ENCODE data around the gene PNMA8C. TPM values are rescaled to one million over a fixed set of nuclear protein-coding genes. Genes with fewer than 3 reads are reported as not detected.

Gene PNMA8C
- total RNA-seq, 1 donor from 2014 or later: 0.98 TPM

DNA sequence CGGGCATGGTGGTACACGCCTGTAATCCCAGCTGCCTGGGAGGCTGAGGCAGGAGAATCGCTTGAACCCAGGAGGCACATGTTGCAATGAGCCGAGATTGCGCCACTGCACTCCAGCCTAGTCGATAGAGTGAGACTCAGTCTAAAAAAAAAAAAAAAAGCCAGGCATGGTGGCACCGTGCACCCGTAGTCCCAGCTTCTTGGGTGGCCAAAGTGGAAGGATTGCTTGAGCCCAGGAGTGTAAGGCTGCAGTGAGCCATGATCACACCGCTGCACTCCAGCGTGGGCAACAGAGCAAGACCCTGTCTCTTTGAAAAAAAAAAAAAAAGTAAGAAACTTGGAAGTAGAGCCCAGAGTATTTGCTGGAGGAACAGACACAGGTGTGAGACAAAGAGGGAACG lies 43.1 kb downstream of the PNMA8C start:
- Histone ChIP-seq H3K4me1 (ENCODE audit: insufficient read depth, low read length) (no peaks in the 10 kb centered on the region), H4K20me1 (ENCODE audit: insufficient read depth, low read length) (peaks cover 4% of the 10 kb centered on the region), H3K27ac (ENCODE audit: low read depth, low read length) (no peak overlapping the region), H3K4me2 (ENCODE audit: low read length) (no peak overlapping the region), H3K9me3 (ENCODE audit: insufficient read depth, low read depth, low read length) (peaks cover 5% of the 10 kb centered on the region), H3K79me2 (ENCODE audit: insufficient read depth, low read length) (peaks cover 13% of the 10 kb centered on the region), H3K9ac (ENCODE audit: low read length) (no peak overlapping the region), H3K27me3 (ENCODE audit: insufficient read depth, low read length) (no peaks in the 10 kb centered on the region), H3K36me3 (ENCODE audit: insufficient read depth, low read length) (peaks cover 31% of the 10 kb centered on the region), H2AFZ (ENCODE audit: low read depth, low read length) (no peak overlapping the region), H3K4me3 (ENCODE audit: insufficient read depth, low read depth, low read length) (no peak overlapping the region)
- FAIRE-seq (no peak), DNase-seq (ENCODE audit: low read depth) (no peak)
- H3K4me3 Mint-ChIP-seq (ENCODE audit: unreplicated experiment): no peak overlapping the region
- H3K27ac Mint-ChIP-seq (ENCODE audit: unreplicated experiment): no peak overlapping the region
- no peaks in the 10 kb centered on the region for H3K27me3 Mint-ChIP-seq (ENCODE audit: low read depth, unreplicated experiment)
- H3K4me1 Mint-ChIP-seq (ENCODE audit: low read depth, unreplicated experiment): no peaks in the 10 kb centered on the region
- TF ChIP-seq CTCF (IDR thresholded peaks at IDR 0.05; ENCODE audit: insufficient read depth, low read depth, low read length): no peak
- no peak for TF ChIP-seq EZH2 (IDR thresholded peaks at IDR 0.05; ENCODE audit: insufficient read depth, low read length)
- H3K36me3 Mint-ChIP-seq (ENCODE audit: low read depth, unreplicated experiment): peaks cover 36% of the 10 kb centered on the region
- H3K9me3 Mint-ChIP-seq (ENCODE audit: unreplicated experiment): no peaks in the 10 kb centered on the region

GRCh38 chr19:46384396-46384795 lies 44.3 kb downstream of the PNMA8C start:
- no peak overlapping the region for H3K4me2 ChIP-seq (ENCODE audit: low read length)
- TF ChIP-seq CTCF (IDR thresholded peaks at IDR 0.05; ENCODE audit: insufficient read depth, low read depth, low read length) (no peak), EZH2 (IDR thresholded peaks at IDR 0.05; ENCODE audit: insufficient read depth, low read length) (no peak)
- peaks cover 8% of the 10 kb centered on the region for H4K20me1 ChIP-seq (ENCODE audit: insufficient read depth, low read length)
- Mint-ChIP-seq H3K27me3 (ENCODE audit: low read depth, unreplicated experiment) (no peaks in the 10 kb centered on the region), H3K9me3 (ENCODE audit: unreplicated experiment) (no peaks in the 10 kb centered on the region), H3K4me3 (ENCODE audit: unreplicated experiment) (no peak overlapping the region), H3K27ac (ENCODE audit: unreplicated experiment) (no peak overlapping the region), H3K4me1 (ENCODE audit: low read depth, unreplicated experiment) (no peaks in the 10 kb centered on the region), H3K36me3 (ENCODE audit: low read depth, unreplicated experiment) (peaks cover 33% of the 10 kb centered on the region)
- H3K79me2 ChIP-seq (ENCODE audit: insufficient read depth, low read length): peaks cover 25% of the 10 kb centered on the region
- no peak overlapping the region for H3K27ac ChIP-seq (ENCODE audit: low read depth, low read length)
- no peak for FAIRE-seq
- peaks cover 31% of the 10 kb centered on the region for H3K36me3 ChIP-seq (ENCODE audit: insufficient read depth, low read length)
- no peak for DNase-seq (ENCODE audit: low read depth)
- no peaks in the 10 kb centered on the region for H3K27me3 ChIP-seq (ENCODE audit: insufficient read depth, low read length)
- H3K4me3 ChIP-seq (ENCODE audit: insufficient read depth, low read depth, low read length): no peak overlapping the region
- H2AFZ ChIP-seq (ENCODE audit: low read depth, low read length): no peak overlapping the region
- H3K9me3 ChIP-seq (ENCODE audit: insufficient read depth, low read depth, low read length): peaks cover 3% of the 10 kb centered on the region
- no peaks in the 10 kb centered on the region for H3K4me1 ChIP-seq (ENCODE audit: insufficient read depth, low read length)
- H3K9ac ChIP-seq (ENCODE audit: low read length): no peak overlapping the region

- no peaks in the 10 kb centered on the region for H3K4me1 ChIP-seq (ENCODE audit: insufficient read depth, low read length)
- no peak overlapping the region for H3K4me3 ChIP-seq (ENCODE audit: insufficient read depth, low read depth, low read length)
- Mint-ChIP-seq H3K4me3 (ENCODE audit: unreplicated experiment) (no peak overlapping the region), H3K27me3 (ENCODE audit: low read depth, unreplicated experiment) (no peaks in the 10 kb centered on the region), H3K27ac (ENCODE audit: unreplicated experiment) (no peak overlapping the region), H3K4me1 (ENCODE audit: low read depth, unreplicated experiment) (no peaks in the 10 kb centered on the region), H3K36me3 (ENCODE audit: low read depth, unreplicated experiment) (peaks cover 32% of the 10 kb centered on the region), H3K9me3 (ENCODE audit: unreplicated experiment) (no peaks in the 10 kb centered on the region)
- peaks cover 31% of the 10 kb centered on the region for H3K36me3 ChIP-seq (ENCODE audit: insufficient read depth, low read length)
- H3K27me3 ChIP-seq (ENCODE audit: insufficient read depth, low read length): no peaks in the 10 kb centered on the region
- H3K9me3 ChIP-seq (ENCODE audit: insufficient read depth, low read depth, low read length): no peaks in the 10 kb centered on the region
- DNase-seq (ENCODE audit: low read depth) (no peak), FAIRE-seq (no peak)
- H3K79me2 ChIP-seq (ENCODE audit: insufficient read depth, low read length): peaks cover 27% of the 10 kb centered on the region
- TF ChIP-seq CTCF (IDR thresholded peaks at IDR 0.05; ENCODE audit: insufficient read depth, low read depth, low read length): no peak
- TF ChIP-seq EZH2 (IDR thresholded peaks at IDR 0.05; ENCODE audit: insufficient read depth, low read length): no peak
- H3K9ac ChIP-seq (ENCODE audit: low read length): no peak overlapping the region
- no peak overlapping the region for H3K4me2 ChIP-seq (ENCODE audit: low read length)
- H4K20me1 ChIP-seq (ENCODE audit: insufficient read depth, low read length): peaks cover 8% of the 10 kb centered on the region
- no peak overlapping the region for H2AFZ ChIP-seq (ENCODE audit: low read depth, low read length)
- no peak overlapping the region for H3K27ac ChIP-seq (ENCODE audit: low read depth, low read length)
Measured at GRCh38 chr19:46383846-46384245, 44.9 kb downstream of the PNMA8C start.

Measured in astrocyte (in vitro differentiated cells and primary cell).